GM23248 (cell line): Measurements from ENCODE around the gene KLHDC8A. TPM values are rescaled to one million over a fixed set of nuclear protein-coding genes. Genes with fewer than 3 reads are reported as not detected.
"Not testable (repeated sequence)": the region's sequence is repeated elsewhere in the genome, so short reads cannot be mapped to it uniquely, and the experiment has no call there.

Source experiments
- DNase-seq: peaks from one replicate; pipeline ENCODE4 v3.0.0-alpha.2; 2015
- H2AFZ ChIP-seq: fragments of 200-600 bp; sonication (generic); 2 replicates; pipeline ENCODE4 v1.6.1; 2016; ENCODE audit warnings: antibody characterized with exemption
- H3F3A ChIP-seq: fragments of 200-600 bp; sonication (generic); 2 replicates; pipeline ENCODE4 v1.6.1; 2016; ENCODE audit warnings: mild to moderate bottlenecking, antibody characterized with exemption, mixed run types; ENCODE audit not compliant: insufficient read depth
- H3K27ac ChIP-seq: fragments of 200-600 bp; sonication (generic); 2 replicates; pipeline ENCODE4 v1.5.1; 2016; ENCODE audit warnings: mild to moderate bottlenecking
- H3K27me3 ChIP-seq: fragments of 200-600 bp; sonication (generic); replicated peaks from 2 replicates; pipeline ENCODE4 v1.6.1; 2016; ENCODE audit warnings: mild to moderate bottlenecking; ENCODE audit not compliant: insufficient read depth
- H3K36me3 ChIP-seq: fragments of 200-600 bp; sonication (generic); 2 replicates; pipeline ENCODE4 v1.6.1; 2016; ENCODE audit warnings: low read depth, mild to moderate bottlenecking
- H3K4me1 ChIP-seq: fragments of 200-600 bp; sonication (generic); 2 replicates; pipeline ENCODE4 v1.6.1; 2016; ENCODE audit warnings: mild to moderate bottlenecking; ENCODE audit not compliant: insufficient read depth
- H3K4me2 ChIP-seq: fragments of 200-600 bp; sonication (generic); one replicate; pipeline ENCODE4 v1.6.1; 2016; ENCODE audit warnings: mild to moderate bottlenecking; ENCODE audit not compliant: unreplicated experiment
- H3K4me3 ChIP-seq: fragments of 200-600 bp; sonication (generic); 2 replicates; pipeline ENCODE4 v1.5.1; 2016; ENCODE audit warnings: mild to moderate bottlenecking
- H3K79me2 ChIP-seq: fragments of 200-600 bp; sonication (generic); 2 replicates; pipeline ENCODE4 v1.6.1; 2016; ENCODE audit warnings: mild to moderate bottlenecking; ENCODE audit not compliant: insufficient read depth
- H3K9ac ChIP-seq: fragments of 200-600 bp; sonication (generic); 2 replicates; pipeline ENCODE4 v1.6.1; 2016; ENCODE audit warnings: mild to moderate bottlenecking
- H3K9me2 ChIP-seq: fragments of 200-600 bp; sonication (generic); 2 replicates; pipeline ENCODE4 v1.6.1; 2016; ENCODE audit warnings: mixed run types, mild to moderate bottlenecking, moderate library complexity; ENCODE audit not compliant: insufficient read depth
- H3K9me3 ChIP-seq: fragments of 200-600 bp; sonication (generic); one replicate; pipeline ENCODE4 v1.6.1; 2017; ENCODE audit warnings: low read depth
- H4K20me1 ChIP-seq: fragments of 200-600 bp; sonication (generic); 2 replicates; pipeline ENCODE4 v1.6.0; 2016; ENCODE audit not compliant: insufficient read depth
- EZH2 ChIP-seq: fragments of 200-600 bp; sonication (generic); IDR thresholded peaks from 2 replicates; pipeline ENCODE4 v1.6.1; 2018; ENCODE audit warnings: antibody characterized with exemption, mild to moderate bottlenecking; ENCODE audit not compliant: insufficient read depth, poor library complexity, severe bottlenecking
- EZH2phosphoT487 ChIP-seq: fragments of 200-600 bp; sonication (generic); IDR thresholded peaks from 2 replicates; pipeline ENCODE4 v1.6.1; 2018; ENCODE audit warnings: antibody characterized with exemption, moderate library complexity, mild to moderate bottlenecking, low read depth; ENCODE audit not compliant: insufficient read depth
- WGBS, 2 experiments: methylation state at CpG; one replicate each; pipeline ENCODE4 v1.1.6; 2015 to 2017; ENCODE audit warnings: low lambda C conversion rate in 2 of 2, low coverage in 1 of 2; ENCODE audit errors: missing lambda C conversion rate in 2 of 2; 5-methylcytosine and 5-hydroxymethylcytosine counted together
- in situ Hi-C: fragments of 300-500 bp; cut with MboI; formaldehyde crosslinking; loops from 2 replicates; pipeline ENCODE4 v1.15.0; 2020
- polyA plus RNA-seq: library from polyadenylated mRNA; unstranded; fragments of >200 nt; fragmentation: Nextera tagmentation; extraction: Ambion mirVana; gene quantifications from 2 replicates; pipeline ENCODE4 v1.2.1, GENCODE V29; 2016
- total RNA-seq: library from RNA; depleted of rRNA; stranded (reverse); fragments of >200 nt; shearing (Covaris generic); gene quantifications from 2 replicates; pipeline ENCODE4 v1.2.3, GENCODE V29; 2014

KLHDC8A gene
- total and polyA plus RNA-seq, 2 experiments from 2014 or later: not detected

DNA sequence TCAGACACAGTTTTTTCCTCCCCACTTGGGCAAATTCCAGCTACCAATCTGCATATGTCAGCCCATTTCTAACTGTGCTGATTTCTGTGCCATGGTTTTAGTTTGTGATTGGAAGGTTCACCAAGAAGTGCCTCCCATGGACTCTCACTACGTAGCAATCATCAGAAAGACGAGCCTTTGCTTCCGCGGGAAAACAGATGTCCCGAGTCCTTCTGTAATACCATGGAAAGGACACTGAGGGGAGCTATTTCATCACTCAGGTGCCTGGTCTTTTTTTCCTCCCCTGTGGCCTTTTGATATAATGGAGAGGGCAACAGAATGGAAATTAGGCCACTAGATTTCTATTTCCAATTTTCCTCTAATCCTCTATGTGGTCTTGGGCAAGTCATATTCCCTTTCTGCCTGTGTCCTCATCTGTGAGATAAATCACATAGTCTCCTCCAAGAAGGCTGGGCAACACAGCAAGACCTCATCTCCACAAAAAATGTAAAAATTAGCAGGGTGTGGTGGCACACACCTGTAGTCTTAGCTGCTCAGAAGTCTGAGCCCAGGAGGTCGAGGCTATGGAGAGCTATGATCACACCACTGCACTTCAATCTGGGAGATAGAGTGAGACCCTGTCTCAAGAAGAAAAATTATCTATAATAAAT is 40.4 kb upstream of the KLHDC8A start:
- peak; percentile 63 for DNase-seq
- TF ChIP-seq EZH2phosphoT487 (no peak), EZH2 (no peak)

GRCh38 chr1:205395616-205396015 is 38.9 kb upstream of the KLHDC8A start:
- Histone ChIP-seq H3F3A (no peaks in the 10 kb centered on the region; the same call in 1 of the 2 replicates), H3K79me2 (no peaks in the 10 kb centered on the region), H3K36me3 (no peaks in the 10 kb centered on the region), H3K4me2 (no peak overlapping the region), H3K9me2 (no peaks in the 10 kb centered on the region), H3K27ac (no peak overlapping the region), H3K9ac (no peak overlapping the region), H3K4me3 (no peak overlapping the region), H3K9me3 (no peaks in the 10 kb centered on the region), H2AFZ (no peak overlapping the region), H3K4me1 (no peaks in the 10 kb centered on the region), H4K20me1 (no peaks in the 10 kb centered on the region), H3K27me3 (peaks cover 47% of the 10 kb centered on the region)
- in situ Hi-C loops: no loop called here
- no peak for DNase-seq
- TF ChIP-seq EZH2phosphoT487 (no peak), EZH2 (no peak)
- 42 to 48% methylated on average over 3 of the region's 3 CpGs for WGBS, 2 experiments

More for the DNA sequence above, 40.4 kb upstream of the KLHDC8A start:
- Histone ChIP-seq H3K9me3 (no peaks in the 10 kb centered on the region), H3K4me3 (no peak overlapping the region), H3K27me3 (peaks cover 37% of the 10 kb centered on the region), H2AFZ (no peak overlapping the region), H3K36me3 (no peaks in the 10 kb centered on the region), H3K27ac (no peak overlapping the region), H3F3A (no peaks in the 10 kb centered on the region), H3K4me1 (no peaks in the 10 kb centered on the region), H3K9ac (no peak overlapping the region), H3K9me2 (no peaks in the 10 kb centered on the region), H3K79me2 (no peaks in the 10 kb centered on the region), H4K20me1 (no peaks in the 10 kb centered on the region), H3K4me2 (no peak overlapping the region)
- 2 to 3% methylated on average over 6 of the region's 6 CpGs for WGBS, 2 experiments
- in situ Hi-C loops: no loop called here

GRCh38 chr1:205392650-205393049 is 35.9 kb upstream of the KLHDC8A start:
- Histone ChIP-seq H3K4me3 (no peak overlapping the region), H3K4me1 (no peaks in the 10 kb centered on the region), H3K4me2 (no peak overlapping the region), H3K9me3 (no peaks in the 10 kb centered on the region), H4K20me1 (no peaks in the 10 kb centered on the region; the same call in 1 of the 2 replicates), H3F3A (no peaks in the 10 kb centered on the region; the same call in 1 of the 2 replicates), H3K9ac (no peak overlapping the region), H3K9me2 (no peaks in the 10 kb centered on the region), H3K27me3 (peaks cover 53% of the 10 kb centered on the region), H3K36me3 (no peaks in the 10 kb centered on the region), H2AFZ (no peak overlapping the region), H3K79me2 (no peaks in the 10 kb centered on the region), H3K27ac (no peak overlapping the region)
- in situ Hi-C loops: no loop called here
- no peak for DNase-seq
- TF ChIP-seq EZH2 (no peak), EZH2phosphoT487 (no peak)
- WGBS, 2 experiments: 52% methylated on average over 1 of the region's 1 CpG

GRCh38 chr1:205391386-205391785 is 34.7 kb upstream of the KLHDC8A start:
- Histone ChIP-seq H3K9ac (no peak overlapping the region), H3K4me3 (no peak overlapping the region), H3K4me1 (no peaks in the 10 kb centered on the region), H3K36me3 (no peaks in the 10 kb centered on the region), H3K4me2 (no peak overlapping the region), H3K9me2 (no peaks in the 10 kb centered on the region), H2AFZ (no peak overlapping the region), H3K27me3 (peaks cover 47% of the 10 kb centered on the region), H3K9me3 (no peaks in the 10 kb centered on the region), H3K27ac (no peak overlapping the region), H3K79me2 (no peaks in the 10 kb centered on the region), H3F3A (no peaks in the 10 kb centered on the region; the same call in 1 of the 2 replicates), H4K20me1 (no peaks in the 10 kb centered on the region; the same call in 1 of the 2 replicates)
- TF ChIP-seq EZH2phosphoT487: no peak
- in situ Hi-C loops: no loop called here
- WGBS, 2 experiments: 65 to 69% methylated on average over 7 of the region's 7 CpGs
- no peak for DNase-seq

- Histone ChIP-seq H2AFZ (no peak overlapping the region), H3K79me2 (no peaks in the 10 kb centered on the region)
- in situ Hi-C loops: no loop called here
These were observed 31.1 kb upstream of the KLHDC8A start for GRCh38 chr1:205387845-205388244.

GRCh38 chr1:205382990-205383389 is 26.3 kb upstream of the KLHDC8A start:
- in situ Hi-C loops, H3K27me3 ChIP-seq, H4K20me1 ChIP-seq, H3K36me3 ChIP-seq, H3K9ac ChIP-seq, H3K27ac ChIP-seq, H3K9me3 ChIP-seq, H3K79me2 ChIP-seq, H2AFZ ChIP-seq, H3F3A ChIP-seq, DNase-seq, H3K4me2 ChIP-seq, H3K4me1 ChIP-seq, H3K4me3 ChIP-seq, H3K9me2 ChIP-seq: not testable (repeated sequence)
- 69 to 72% methylated on average over 3 of the region's 3 CpGs for WGBS, 2 experiments

More at GRCh38 chr1:205387845-205388244, 31.1 kb upstream of the KLHDC8A start:
- no peak for DNase-seq
- Histone ChIP-seq H3K27me3 (peaks cover 31% of the 10 kb centered on the region), H3F3A (peaks cover 5% of the 10 kb centered on the region; the same call in 1 of the 2 replicates), H4K20me1 (no peaks in the 10 kb centered on the region; the same call in 1 of the 2 replicates), H3K9ac (no peak overlapping the region), H3K4me1 (no peaks in the 10 kb centered on the region), H3K4me2 (no peak overlapping the region), H3K4me3 (no peak overlapping the region), H3K36me3 (no peaks in the 10 kb centered on the region), H3K27ac (no peak overlapping the region), H3K9me3 (no peaks in the 10 kb centered on the region), H3K9me2 (no peaks in the 10 kb centered on the region)
- 62 to 68% methylated on average over 2 of the region's 2 CpGs for WGBS, 2 experiments
- TF ChIP-seq EZH2: no peak
- no peak for TF ChIP-seq EZH2phosphoT487
